ENCODE results near the gene FGF14. TPM values are rescaled to one million over a fixed set of nuclear protein-coding genes. Genes with fewer than 3 reads are reported as not detected.

The FGF14 gene
- total RNA-seq, 1 donor from 2014 or later: 1.4 TPM

GRCh38 chr13:102000764-102001163, 401.1 kb downstream of the FGF14 start:
- Histone ChIP-seq H4K20me1 (ENCODE audit: low read depth) (no peaks in the 10 kb centered on the region), H3K4me3 (no peak overlapping the region), H3K4me1 (no peaks in the 10 kb centered on the region), H3K36me3 (no peaks in the 10 kb centered on the region), H3K27me3 (no peaks in the 10 kb centered on the region), H3K9me3 (ENCODE audit: low read depth) (no peaks in the 10 kb centered on the region), H3K4me2 (no peak overlapping the region), H3K27ac (no peak overlapping the region), H3K79me2 (ENCODE audit: low read depth) (no peaks in the 10 kb centered on the region), H2AFZ (replicated peaks) (no peak overlapping the region), H3F3A (ENCODE audit: low read depth) (no peaks in the 10 kb centered on the region), H3K9ac (no peak overlapping the region)
- Mint-ChIP-seq H3K27me3 (ENCODE audit: insufficient read depth, low read depth) (no peaks in the 10 kb centered on the region), H3K27ac (no peak overlapping the region), H3K36me3 (no peaks in the 10 kb centered on the region), H3K9me3 (no peaks in the 10 kb centered on the region), H3K4me3 (no peak overlapping the region), H3K4me1 (peaks cover 2% of the 10 kb centered on the region)
- DNase-seq (ENCODE audit: low spot score): no peak
- TF ChIP-seq EZH2 (IDR thresholded peaks at IDR 0.05) (no peak), EZH2phosphoT487 (IDR thresholded peaks at IDR 0.05) (no peak), CTCF (IDR thresholded peaks at IDR 0.05) (no peak)

GRCh38 chr13:101998129-101998528, 403.7 kb downstream of the FGF14 start:
- H3K4me1 Mint-ChIP-seq: peaks cover 2% of the 10 kb centered on the region

GRCh38 chr13:101996954-101997353, 404.9 kb downstream of the FGF14 start:
- no peaks in the 10 kb centered on the region for H3K36me3 Mint-ChIP-seq
- Histone ChIP-seq H3K4me1 (no peaks in the 10 kb centered on the region), H3K4me3 (no peak overlapping the region), H3K79me2 (ENCODE audit: low read depth) (no peaks in the 10 kb centered on the region), H4K20me1 (ENCODE audit: low read depth) (no peaks in the 10 kb centered on the region), H3K4me2 (no peak overlapping the region), H3K9me3 (ENCODE audit: low read depth) (no peaks in the 10 kb centered on the region), H2AFZ (replicated peaks) (no peak overlapping the region), H3K27me3 (no peaks in the 10 kb centered on the region), H3K9ac (no peak overlapping the region), H3K36me3 (no peaks in the 10 kb centered on the region), H3K27ac (no peak overlapping the region), H3F3A (ENCODE audit: low read depth) (no peaks in the 10 kb centered on the region)
- no peak overlapping the region for H3K27ac Mint-ChIP-seq
- DNase-seq (ENCODE audit: low spot score): no peak
- no peak overlapping the region for H3K4me3 Mint-ChIP-seq
- no peaks in the 10 kb centered on the region for H3K9me3 Mint-ChIP-seq
- H3K4me1 Mint-ChIP-seq: peaks cover 2% of the 10 kb centered on the region
- no peaks in the 10 kb centered on the region for H3K27me3 Mint-ChIP-seq (ENCODE audit: insufficient read depth, low read depth)
- TF ChIP-seq CTCF (IDR thresholded peaks at IDR 0.05): no peak
- TF ChIP-seq EZH2 (IDR thresholded peaks at IDR 0.05): no peak
- no peak for TF ChIP-seq EZH2phosphoT487 (IDR thresholded peaks at IDR 0.05)

More at GRCh38 chr13:101998129-101998528, 403.7 kb downstream of the FGF14 start:
- Mint-ChIP-seq H3K27me3 (ENCODE audit: insufficient read depth, low read depth) (no peaks in the 10 kb centered on the region), H3K9me3 (no peaks in the 10 kb centered on the region), H3K4me3 (no peak overlapping the region), H3K27ac (no peak overlapping the region), H3K36me3 (no peaks in the 10 kb centered on the region)
- no peaks in the 10 kb centered on the region for H4K20me1 ChIP-seq (ENCODE audit: low read depth)
- no peaks in the 10 kb centered on the region for H3F3A ChIP-seq (ENCODE audit: low read depth)
- no peak overlapping the region for H3K4me2 ChIP-seq
- DNase-seq (ENCODE audit: low spot score): no peak
- H3K27me3 ChIP-seq: no peaks in the 10 kb centered on the region
- H3K79me2 ChIP-seq (ENCODE audit: low read depth): no peaks in the 10 kb centered on the region
- no peak overlapping the region for H2AFZ ChIP-seq (replicated peaks)
- H3K36me3 ChIP-seq: no peaks in the 10 kb centered on the region
- no peaks in the 10 kb centered on the region for H3K4me1 ChIP-seq
- no peak overlapping the region for H3K9ac ChIP-seq
- H3K9me3 ChIP-seq (ENCODE audit: low read depth): no peaks in the 10 kb centered on the region
- TF ChIP-seq EZH2phosphoT487 (IDR thresholded peaks at IDR 0.05) (no peak), EZH2 (IDR thresholded peaks at IDR 0.05) (no peak), CTCF (IDR thresholded peaks at IDR 0.05) (no peak)
- no peak overlapping the region for H3K27ac ChIP-seq
- no peak overlapping the region for H3K4me3 ChIP-seq

Measured in neural progenitor cell (in vitro differentiated cells).